ENCODE measurements around the gene NAP1L4.

DNA sequence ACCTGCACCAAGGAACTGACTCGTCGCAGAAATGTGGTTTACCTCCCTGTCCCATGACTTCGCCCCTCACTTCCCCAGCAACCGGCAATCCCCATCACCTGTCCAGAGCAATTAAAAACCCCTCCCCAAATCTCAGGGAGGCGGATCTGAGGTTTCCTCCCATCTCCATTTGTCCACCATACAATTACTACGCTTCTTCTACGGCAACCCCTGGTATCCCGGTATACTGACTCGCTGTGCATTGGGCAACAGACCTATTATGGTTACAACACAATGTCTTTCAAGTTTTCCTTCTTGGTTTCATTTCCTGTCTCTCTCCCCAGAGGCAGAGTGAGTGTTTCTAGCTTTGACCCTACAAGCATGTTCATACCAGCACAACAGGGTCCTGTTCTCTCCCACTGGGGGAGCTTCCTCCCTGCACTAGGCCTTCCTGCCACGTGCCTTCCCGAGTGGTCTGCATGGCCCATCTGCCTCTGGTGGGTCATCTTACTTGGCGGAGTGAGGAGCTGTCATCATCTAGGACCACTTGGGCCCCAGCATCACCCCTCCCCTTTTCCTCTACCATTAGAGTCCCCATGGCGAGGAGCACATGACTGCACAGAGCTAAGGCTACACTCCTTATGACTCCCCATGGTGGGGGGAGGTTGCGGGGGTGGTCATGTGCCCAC lies 30.3 kb upstream of the NAP1L4 start:
- TF ChIP-seq CTCF (IDR thresholded peaks at IDR 0.05) (no peak), POLR2A (IDR thresholded peaks at IDR 0.05) (no peak)

Data from lower leg skin (tissue), 3 donors.